ENCODE measurements around the gene FXYD5. TPM values are rescaled to one million over a fixed set of nuclear protein-coding genes. Genes with fewer than 3 reads are reported as not detected.

The FXYD5 gene
- total and polyA plus RNA-seq, 12 donors: 13.9 to 67.4 (median 19.3) TPM

GRCh38 chr19:35140962-35141836 lies 13.3 kb upstream of the FXYD5 start:
- Histone ChIP-seq H3K4me3 (peak overlapping the region in 9 of 10 donors; percentile 26 to 63 (median 56)), H3K27me3 (peaks cover 0 to 35% (median 4%) of the 10 kb centered on the region in 7 donors), H3K4me1 (peaks cover 3 to 71% (median 48%) of the 10 kb centered on the region in 9 donors), H3K36me3 (no peaks in the 10 kb centered on the region), H3K9me3 (no peaks in the 10 kb centered on the region), H3K27ac (peak overlapping the region in 8 of 10 donors; percentile 87 to 99 (median 94))
- peak; percentile 46 to 80 (median 64) for ATAC-seq
- peak; percentile 89 to 97 for DNase-seq
- WGBS, 2 donors: 10 to 18% methylated on average over 40 to 48 of the region's 48 CpGs
- intact Hi-C loops (cut with DNase I): loop anchor here in 5 of 10 donors (5.0 kb wide), 3 partner anchors 74 to 131 kb away; partner anchors contain the start of gene USF2 (in 3 of the 5)
- TF ChIP-seq, protein P1, sequence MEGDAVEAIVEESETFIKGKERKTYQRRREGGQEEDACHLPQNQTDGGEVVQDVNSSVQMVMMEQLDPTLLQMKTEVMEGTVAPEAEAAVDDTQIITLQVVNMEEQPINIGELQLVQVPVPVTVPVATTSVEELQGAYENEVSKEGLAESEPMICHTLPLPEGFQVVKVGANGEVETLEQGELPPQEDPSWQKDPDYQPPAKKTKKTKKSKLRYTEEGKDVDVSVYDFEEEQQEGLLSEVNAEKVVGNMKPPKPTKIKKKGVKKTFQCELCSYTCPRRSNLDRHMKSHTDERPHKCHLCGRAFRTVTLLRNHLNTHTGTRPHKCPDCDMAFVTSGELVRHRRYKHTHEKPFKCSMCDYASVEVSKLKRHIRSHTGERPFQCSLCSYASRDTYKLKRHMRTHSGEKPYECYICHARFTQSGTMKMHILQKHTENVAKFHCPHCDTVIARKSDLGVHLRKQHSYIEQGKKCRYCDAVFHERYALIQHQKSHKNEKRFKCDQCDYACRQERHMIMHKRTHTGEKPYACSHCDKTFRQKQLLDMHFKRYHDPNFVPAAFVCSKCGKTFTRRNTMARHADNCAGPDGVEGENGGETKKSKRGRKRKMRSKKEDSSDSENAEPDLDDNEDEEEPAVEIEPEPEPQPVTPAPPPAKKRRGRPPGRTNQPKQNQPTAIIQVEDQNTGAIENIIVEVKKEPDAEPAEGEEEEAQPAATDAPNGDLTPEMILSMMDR (IDR thresholded peaks at IDR 0.05): peak in 7 of 9 donors; percentile 29 to 59 (median 46)

DNA sequence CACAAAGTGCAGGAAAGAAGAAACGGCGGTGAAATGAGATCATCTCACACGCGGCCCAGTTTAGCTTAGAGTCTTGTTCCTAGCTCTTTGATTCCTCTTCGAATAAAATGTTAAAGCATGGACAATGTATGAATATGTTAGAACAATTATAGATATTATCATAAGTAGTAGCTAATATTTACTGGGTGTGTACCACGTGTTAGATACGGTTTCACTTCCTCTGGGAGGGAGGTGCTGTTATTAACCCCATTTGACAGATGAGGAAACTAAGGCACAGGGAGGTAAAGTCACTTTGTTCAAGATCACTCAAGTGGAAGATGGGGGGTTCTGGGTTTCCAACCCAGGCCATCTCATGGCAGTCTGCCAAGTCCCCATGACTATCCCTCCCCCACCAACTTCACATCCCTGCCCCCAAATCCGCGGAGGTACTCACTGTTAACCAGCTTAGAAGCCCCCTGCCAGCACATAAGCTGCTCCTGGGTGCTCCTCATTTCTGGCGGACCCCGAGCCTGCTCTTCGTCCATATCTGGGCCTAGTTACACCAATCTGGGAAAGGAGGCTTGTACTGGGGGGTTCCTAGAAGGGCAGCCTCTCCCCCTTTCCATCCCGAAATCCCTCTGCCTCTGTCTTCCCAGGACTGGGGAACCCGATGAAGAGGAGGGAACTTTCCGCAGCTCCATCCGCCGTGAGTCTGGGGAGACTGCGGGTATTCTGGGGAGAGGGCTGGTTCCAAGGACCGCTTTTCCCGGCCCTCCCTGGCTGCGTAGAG lies 12.5 kb upstream of the FXYD5 start:
- Histone ChIP-seq H3K36me3 (no peaks in the 10 kb centered on the region), H3K4me1 (peaks cover 3 to 68% (median 48%) of the 10 kb centered on the region in 9 donors), H3K27me3 (peaks cover 0 to 35% (median 4%) of the 10 kb centered on the region in 7 donors), H3K9me3 (no peaks in the 10 kb centered on the region), H3K27ac (no peak overlapping the region), H3K4me3 (peak overlapping the region in 2 of 10 donors; percentile 19 to 28)
- DNase-seq (no peak), ATAC-seq (no peak)
- intact Hi-C loops (cut with DNase I): loop anchor here in 6 of 10 donors (2.0 to 5.0 kb wide), 4 partner anchors 75 to 130 kb away; partner anchors contain the start of gene USF2 (in 4 of the 6)
- TF ChIP-seq, protein P1 (IDR thresholded peaks at IDR 0.05): no peak
- 45 to 55% methylated on average over 21 of the region's 21 CpGs for WGBS, 2 donors

DNA sequence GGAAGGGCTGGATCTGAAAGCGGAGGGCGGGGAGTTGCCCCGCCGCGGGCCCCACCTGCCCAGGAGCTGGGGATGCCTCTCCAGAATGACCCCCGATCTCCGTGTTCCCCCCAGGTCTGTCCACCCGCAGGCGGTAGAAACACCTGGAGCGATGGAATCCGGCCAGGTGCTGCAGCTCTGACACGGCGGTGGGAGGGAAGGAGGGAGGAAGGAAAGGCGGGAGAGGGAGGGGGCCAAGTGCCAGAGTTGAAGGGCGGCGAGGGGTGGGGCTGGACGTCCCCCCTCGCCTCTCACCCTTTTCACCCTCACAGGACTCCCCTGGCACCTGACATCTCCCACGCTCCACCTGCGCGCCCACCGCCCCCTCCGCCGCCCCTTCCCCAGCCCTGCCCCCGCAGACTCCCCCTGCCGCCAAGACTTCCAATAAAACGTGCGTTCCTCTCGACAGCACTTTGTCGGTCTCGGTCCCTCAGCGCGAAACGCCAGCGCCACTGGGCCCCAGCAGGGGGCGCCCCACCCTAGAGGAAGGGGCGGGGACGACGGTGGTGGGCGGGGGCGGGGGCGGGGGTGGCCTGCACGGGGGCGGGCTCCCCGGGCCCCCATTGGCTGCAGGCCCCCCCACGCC lies 11.8 kb upstream of the FXYD5 start:
- WGBS, 2 donors: 26 to 28% methylated on average over 35 to 45 of the region's 46 CpGs
- DNase-seq (peak in 1 of 2 donors; percentile 63), ATAC-seq (no peak)
- no peaks in the 10 kb centered on the region for H3K9me3 ChIP-seq
- no peaks in the 10 kb centered on the region for H3K36me3 ChIP-seq
- intact Hi-C loops (cut with DNase I): loop anchor here in 6 of 10 donors (2.0 to 5.0 kb wide), 4 partner anchors 75 to 130 kb away; partner anchors contain the start of gene USF2 (in 4 of the 6)
- H3K27ac ChIP-seq: no peak overlapping the region
- peak overlapping the region in 2 of 10 donors; percentile 5 to 27 for H3K4me3 ChIP-seq
- TF ChIP-seq, protein P1 (IDR thresholded peaks at IDR 0.05): peak; percentile 41 to 70 (median 59)
- peaks cover 0 to 35% (median 4%) of the 10 kb centered on the region in 7 donors for H3K27me3 ChIP-seq
- peaks cover 3 to 62% (median 48%) of the 10 kb centered on the region in 9 donors for H3K4me1 ChIP-seq
